A673 (cell line): ENCODE results near the gene COLEC12.

Experiments used
- CTCF ChIP-seq: fragments of 300-800, 200-600 bp; sonication (generic); conservative IDR thresholded peaks from 2 replicates; pipeline ENCODE4 v1.5.1; 2017; ENCODE audit warnings: low read depth, mild to moderate bottlenecking, antibody characterized with exemption, low read length, moderate library complexity, mixed read lengths
- EZH2 ChIP-seq: fragments of 200-600 bp; sonication (generic); IDR thresholded peaks from 2 replicates; pipeline ENCODE4 v1.6.1; 2017; ENCODE audit warnings: borderline replicate concordance, low read depth, mild to moderate bottlenecking, mixed read lengths, antibody characterized with exemption, low read length; ENCODE audit not compliant: poor library complexity, severe bottlenecking

- TF ChIP-seq CTCF: no peak
- no peak for TF ChIP-seq EZH2
Measured at GRCh38 chr18:422966-423365, 77.5 kb downstream of the COLEC12 start.
